Endothelial cell (in vitro differentiated cells): ENCODE measurements around the gene TSPEAR. TPM values are rescaled to one million over a fixed set of nuclear protein-coding genes. Genes with fewer than 3 reads are reported as not detected.

Experiments used
- DNase-seq: peaks from one replicate; pipeline ENCODE4 v3.0.0; 2021; ENCODE audit warnings: low spot score
- H3K27ac Mint-ChIP-seq: one replicate; pipeline ENCODE4 v1.8.0; 2021; ENCODE audit warnings: mixed read lengths, inconsistent platforms; ENCODE audit not compliant: unreplicated experiment
- H3K27me3 Mint-ChIP-seq: one replicate; pipeline ENCODE4 v1.8.0; 2021; ENCODE audit warnings: mild to moderate bottlenecking, moderate library complexity, mixed read lengths, inconsistent platforms; ENCODE audit not compliant: unreplicated experiment
- H3K36me3 Mint-ChIP-seq: one replicate; pipeline ENCODE4 v1.8.0; 2021; ENCODE audit warnings: mild to moderate bottlenecking, low read depth, mixed read lengths, inconsistent platforms; ENCODE audit not compliant: unreplicated experiment
- H3K4me1 Mint-ChIP-seq: one replicate; pipeline ENCODE4 v1.8.0; 2021; ENCODE audit warnings: mild to moderate bottlenecking, mixed read lengths, inconsistent platforms; ENCODE audit not compliant: unreplicated experiment
- H3K4me3 Mint-ChIP-seq: one replicate; pipeline ENCODE4 v1.8.0; 2021; ENCODE audit warnings: mild to moderate bottlenecking, mixed read lengths, inconsistent platforms; ENCODE audit not compliant: unreplicated experiment
- H3K9me3 Mint-ChIP-seq: one replicate; pipeline ENCODE4 v1.8.0; 2021; ENCODE audit warnings: mixed read lengths, inconsistent platforms; ENCODE audit not compliant: unreplicated experiment
- CTCF ChIP-seq: fragments of 200-600 bp; sonication (generic); IDR thresholded peaks from one replicate; pipeline ENCODE4 v1.5.0; 2021; ENCODE audit warnings: antibody characterized with exemption; ENCODE audit not compliant: unreplicated experiment
- total RNA-seq: library from RNA; stranded (reverse); fragmentation: NEBNext Ultra II Directional; extraction: Animal tissue kit (Norgen Biotek cat#: 25700); gene quantifications from one replicate; pipeline ENCODE4 v1.2.1, GENCODE V29; 2021; ENCODE audit not compliant: unreplicated experiment

TSPEAR gene
- total RNA-seq, 1 donor from 2014 or later = not detected

GRCh38 chr21:44596068-44596725, 115.2 kb downstream of the TSPEAR start:
- TF ChIP-seq CTCF = no peak
- Mint-ChIP-seq H3K36me3 (no peaks in the 10 kb centered on the region), H3K4me1 (peaks cover 5% of the 10 kb centered on the region), H3K27me3 (peaks cover 8% of the 10 kb centered on the region), H3K27ac (no peak overlapping the region), H3K9me3 (no peaks in the 10 kb centered on the region), H3K4me3 (no peak overlapping the region)
- DNase-seq = no peak

GRCh38 chr21:44595524-44595923, 115.8 kb downstream of the TSPEAR start:
- peaks cover 5% of the 10 kb centered on the region for H3K4me1 Mint-ChIP-seq

GRCh38 chr21:44594406-44594916, 116.9 kb downstream of the TSPEAR start:
- Mint-ChIP-seq H3K9me3 (no peaks in the 10 kb centered on the region), H3K4me1 (peaks cover 5% of the 10 kb centered on the region), H3K27ac (no peak overlapping the region), H3K4me3 (no peak overlapping the region), H3K36me3 (no peaks in the 10 kb centered on the region), H3K27me3 (peaks cover 5% of the 10 kb centered on the region)
- DNase-seq = no peak
- TF ChIP-seq CTCF = no peak

More at GRCh38 chr21:44595524-44595923, 115.8 kb downstream of the TSPEAR start:
- Mint-ChIP-seq H3K27ac (no peak overlapping the region), H3K4me3 (no peak overlapping the region), H3K27me3 (peaks cover 6% of the 10 kb centered on the region), H3K36me3 (no peaks in the 10 kb centered on the region), H3K9me3 (no peaks in the 10 kb centered on the region)
- TF ChIP-seq CTCF = no peak
- DNase-seq = no peak

- DNase-seq = no peak
- Mint-ChIP-seq H3K4me1 (peaks cover 5% of the 10 kb centered on the region), H3K4me3 (no peak overlapping the region), H3K27me3 (peaks cover 5% of the 10 kb centered on the region), H3K9me3 (no peaks in the 10 kb centered on the region), H3K27ac (no peak overlapping the region), H3K36me3 (no peaks in the 10 kb centered on the region)
- no peak for TF ChIP-seq CTCF
These were observed 117.6 kb downstream of the TSPEAR start for GRCh38 chr21:44593598-44594405.
